Measurements from ENCODE around the gene MAP3K8.

Gene MAP3K8

GRCh38 chr10:30387646-30388243 is 46.2 kb upstream of the MAP3K8 start:
- Histone ChIP-seq H3K27ac (ENCODE audit: low read depth, low read length) (no peak overlapping the region), H3K4me2 (ENCODE audit: low read length) (no peak overlapping the region), H3K4me1 (ENCODE audit: control insufficient read depth, low read length) (no peaks in the 10 kb centered on the region), H3K36me3 (ENCODE audit: control insufficient read depth, low read length) (no peaks in the 10 kb centered on the region), H3K79me2 (ENCODE audit: control insufficient read depth, low read length) (no peaks in the 10 kb centered on the region), H3K27me3 (ENCODE audit: control insufficient read depth, low read length) (peaks cover 4% of the 10 kb centered on the region), H3K9me3 (ENCODE audit: control insufficient read depth, insufficient read depth, low read length) (no peaks in the 10 kb centered on the region), H3K4me3 (ENCODE audit: low read length) (no peak overlapping the region), H3K9me2 (replicated peaks; ENCODE audit: control insufficient read depth, low read length) (no peaks in the 10 kb centered on the region), H3F3A (ENCODE audit: control insufficient read depth, insufficient read depth) (no peaks in the 10 kb centered on the region), H4K20me1 (ENCODE audit: control insufficient read depth, insufficient read depth, low read depth, low read length) (no peaks in the 10 kb centered on the region)
- TF ChIP-seq, protein P1, sequence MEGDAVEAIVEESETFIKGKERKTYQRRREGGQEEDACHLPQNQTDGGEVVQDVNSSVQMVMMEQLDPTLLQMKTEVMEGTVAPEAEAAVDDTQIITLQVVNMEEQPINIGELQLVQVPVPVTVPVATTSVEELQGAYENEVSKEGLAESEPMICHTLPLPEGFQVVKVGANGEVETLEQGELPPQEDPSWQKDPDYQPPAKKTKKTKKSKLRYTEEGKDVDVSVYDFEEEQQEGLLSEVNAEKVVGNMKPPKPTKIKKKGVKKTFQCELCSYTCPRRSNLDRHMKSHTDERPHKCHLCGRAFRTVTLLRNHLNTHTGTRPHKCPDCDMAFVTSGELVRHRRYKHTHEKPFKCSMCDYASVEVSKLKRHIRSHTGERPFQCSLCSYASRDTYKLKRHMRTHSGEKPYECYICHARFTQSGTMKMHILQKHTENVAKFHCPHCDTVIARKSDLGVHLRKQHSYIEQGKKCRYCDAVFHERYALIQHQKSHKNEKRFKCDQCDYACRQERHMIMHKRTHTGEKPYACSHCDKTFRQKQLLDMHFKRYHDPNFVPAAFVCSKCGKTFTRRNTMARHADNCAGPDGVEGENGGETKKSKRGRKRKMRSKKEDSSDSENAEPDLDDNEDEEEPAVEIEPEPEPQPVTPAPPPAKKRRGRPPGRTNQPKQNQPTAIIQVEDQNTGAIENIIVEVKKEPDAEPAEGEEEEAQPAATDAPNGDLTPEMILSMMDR (IDR thresholded peaks at IDR 0.05; ENCODE audit: low read depth, low read length, poor library complexity, severe bottlenecking) = no peak
- no peak for TF ChIP-seq EZH2phosphoT487 (IDR thresholded peaks at IDR 0.05; ENCODE audit: borderline replicate concordance, low read length)

GRCh38 chr10:30389543-30389942 is 44.4 kb upstream of the MAP3K8 start:
- no peaks in the 10 kb centered on the region for H4K20me1 ChIP-seq (ENCODE audit: control insufficient read depth, insufficient read depth, low read depth, low read length)
- H3K4me2 ChIP-seq (ENCODE audit: low read length) = no peak overlapping the region
- H3K9me3 ChIP-seq (ENCODE audit: control insufficient read depth, insufficient read depth, low read length) = no peaks in the 10 kb centered on the region
- H3K9me2 ChIP-seq (replicated peaks; ENCODE audit: control insufficient read depth, low read length) = no peaks in the 10 kb centered on the region
- TF ChIP-seq EZH2phosphoT487 (IDR thresholded peaks at IDR 0.05; ENCODE audit: borderline replicate concordance, low read length) = no peak
- TF ChIP-seq, protein P1 (IDR thresholded peaks at IDR 0.05; ENCODE audit: low read depth, low read length, poor library complexity, severe bottlenecking) = no peak
- H3K4me1 ChIP-seq (ENCODE audit: control insufficient read depth, low read length) = no peaks in the 10 kb centered on the region
- H3K79me2 ChIP-seq (ENCODE audit: control insufficient read depth, low read length) = no peaks in the 10 kb centered on the region
- H3K27ac ChIP-seq (ENCODE audit: low read depth, low read length) = no peak overlapping the region
- H3K36me3 ChIP-seq (ENCODE audit: control insufficient read depth, low read length) = no peaks in the 10 kb centered on the region
- peaks cover 2% of the 10 kb centered on the region; the same call in 1 of the 2 replicates for H3K27me3 ChIP-seq (ENCODE audit: control insufficient read depth, low read length)
- H3F3A ChIP-seq (ENCODE audit: control insufficient read depth, insufficient read depth) = no peaks in the 10 kb centered on the region; the same call in 1 of the 2 replicates
- no peak overlapping the region for H3K4me3 ChIP-seq (ENCODE audit: low read length)

DNA sequence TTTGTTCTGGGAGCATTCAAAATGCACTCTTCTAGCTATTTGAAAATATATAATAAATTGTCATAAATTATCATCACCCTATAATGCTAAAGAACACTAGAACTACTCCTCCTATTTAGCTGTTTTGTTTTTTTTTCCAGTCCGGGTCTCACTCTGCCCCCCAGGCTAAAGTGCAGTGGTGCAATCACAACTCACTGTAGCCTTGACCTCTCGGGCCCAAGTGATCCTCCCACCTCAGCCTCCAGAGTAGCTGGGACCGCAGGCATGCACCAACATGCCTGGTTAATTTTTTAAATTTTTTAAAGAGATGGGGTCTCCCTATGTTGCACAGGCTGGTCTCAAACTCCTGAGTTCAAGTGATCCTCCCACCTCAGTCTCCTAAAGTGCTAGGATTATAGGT is 43.8 kb upstream of the MAP3K8 start:
- Histone ChIP-seq H3K36me3 (ENCODE audit: control insufficient read depth, low read length) (no peaks in the 10 kb centered on the region), H3K4me1 (ENCODE audit: control insufficient read depth, low read length) (no peaks in the 10 kb centered on the region)

More for the DNA sequence above, 43.8 kb upstream of the MAP3K8 start:
- H3K4me3 ChIP-seq (ENCODE audit: low read length) = no peak overlapping the region
- TF ChIP-seq, protein P1 (IDR thresholded peaks at IDR 0.05; ENCODE audit: low read depth, low read length, poor library complexity, severe bottlenecking) = no peak
- no peaks in the 10 kb centered on the region for H3K79me2 ChIP-seq (ENCODE audit: control insufficient read depth, low read length)
- no peaks in the 10 kb centered on the region for H4K20me1 ChIP-seq (ENCODE audit: control insufficient read depth, insufficient read depth, low read depth, low read length)
- H3K27ac ChIP-seq (ENCODE audit: low read depth, low read length) = no peak overlapping the region
- no peaks in the 10 kb centered on the region for H3K9me2 ChIP-seq (replicated peaks; ENCODE audit: control insufficient read depth, low read length)
- no peak overlapping the region for H3K4me2 ChIP-seq (ENCODE audit: low read length)
- H3F3A ChIP-seq (ENCODE audit: control insufficient read depth, insufficient read depth) = no peaks in the 10 kb centered on the region; the same call in 1 of the 2 replicates
- H3K27me3 ChIP-seq (ENCODE audit: control insufficient read depth, low read length) = peaks cover 6% of the 10 kb centered on the region
- H3K9me3 ChIP-seq (ENCODE audit: control insufficient read depth, insufficient read depth, low read length) = no peaks in the 10 kb centered on the region

Data from DOHH2 (cell line).